ENCODE results near the gene IFNE. TPM values are rescaled to one million over a fixed set of nuclear protein-coding genes. Genes with fewer than 3 reads are reported as not detected.

The IFNE gene
- 5.4 TPM for total RNA-seq

- no peak for DNase-seq (ENCODE audit: low spot score)
Measured at GRCh38 chr9:21482213-21482612, at the start of gene IFNE. Gene IFNE (minus strand): TSS chr9:21482313. CDS start chr9:21481694, 619 bp downstream.

GRCh38 chr9:21528123-21528808, 46.2 kb upstream of the IFNE start:
- DNase-seq (ENCODE audit: low spot score), result no peak

- DNase-seq (ENCODE audit: low spot score), result no peak
Measured at GRCh38 chr9:21527579-21527978, 45.5 kb upstream of the IFNE start.

GRCh38 chr9:21525174-21525573, 43.1 kb upstream of the IFNE start:
- DNase-seq (ENCODE audit: low spot score), result no peak

- no peak for DNase-seq (ENCODE audit: low spot score)
Measured at GRCh38 chr9:21524099-21524830, 42.2 kb upstream of the IFNE start.

- DNase-seq (ENCODE audit: low spot score), result no peak
Measured at GRCh38 chr9:21523021-21524014, 41.2 kb upstream of the IFNE start.

- DNase-seq (ENCODE audit: low spot score), result no peak
Measured at GRCh38 chr9:21522348-21522747, 40.2 kb upstream of the IFNE start.

- DNase-seq (ENCODE audit: low spot score), result no peak
Measured at GRCh38 chr9:21521448-21521847, 39.3 kb upstream of the IFNE start.

GRCh38 chr9:21520501-21521228, 38.6 kb upstream of the IFNE start:
- DNase-seq (ENCODE audit: low spot score), result no peak

- DNase-seq (ENCODE audit: low spot score), result no peak
Measured at GRCh38 chr9:21519855-21520434, 37.8 kb upstream of the IFNE start.

GRCh38 chr9:21516796-21517195, 34.7 kb upstream of the IFNE start:
- DNase-seq (ENCODE audit: low spot score), result no peak

- no peak for DNase-seq (ENCODE audit: low spot score)
Measured at GRCh38 chr9:21513431-21513830, 31.3 kb upstream of the IFNE start.

- DNase-seq (ENCODE audit: low spot score), result no peak
Measured at GRCh38 chr9:21510806-21511205, 28.7 kb upstream of the IFNE start.

- no peak for DNase-seq (ENCODE audit: low spot score)
Measured at GRCh38 chr9:21507483-21507790, 25.3 kb upstream of the IFNE start.

GRCh38 chr9:21506626-21507482, 24.7 kb upstream of the IFNE start:
- no peak for DNase-seq (ENCODE audit: low spot score)

- no peak for DNase-seq (ENCODE audit: low spot score)
Measured at GRCh38 chr9:21505425-21506179, 23.5 kb upstream of the IFNE start.

GRCh38 chr9:21504894-21505293, 22.8 kb upstream of the IFNE start:
- no peak for DNase-seq (ENCODE audit: low spot score)

GRCh38 chr9:21504113-21504512, 22.0 kb upstream of the IFNE start:
- DNase-seq (ENCODE audit: low spot score), result no peak

GRCh38 chr9:21502586-21502985, 20.5 kb upstream of the IFNE start:
- DNase-seq (ENCODE audit: low spot score), result no peak

- DNase-seq (ENCODE audit: low spot score), result no peak
Measured at GRCh38 chr9:21499912-21500311, 17.8 kb upstream of the IFNE start.

Measured in ureter (tissue), 1 donor.